Measurements from ENCODE around the gene LRFN2. TPM values are rescaled to one million over a fixed set of nuclear protein-coding genes. Genes with fewer than 3 reads are reported as not detected.

The LRFN2 gene
- total RNA-seq, 3 donors from 2014 or later (not counting 1 experiment from before 2014, with no cell fraction given): 3.0 to 3.6 (median 3.5) TPM

DNA sequence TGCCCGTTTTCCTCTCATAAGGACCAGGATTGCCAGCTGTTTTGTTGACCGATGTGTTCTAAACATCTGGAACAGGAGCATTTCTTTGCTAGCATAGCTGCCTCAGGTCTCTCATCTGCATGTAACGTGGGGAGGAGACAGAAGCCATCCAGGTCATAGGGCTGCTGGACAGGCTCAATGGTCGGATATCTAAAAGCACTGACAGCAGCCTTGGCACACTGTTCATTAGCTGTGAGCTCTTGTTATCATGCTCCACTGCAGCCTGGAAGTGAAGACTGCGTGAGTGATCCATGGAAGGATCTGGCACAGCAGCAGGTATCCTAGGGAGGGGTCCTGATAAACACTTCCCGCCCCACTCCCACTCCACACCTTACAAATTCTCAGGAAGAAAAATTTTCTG, 175.3 kb downstream of the LRFN2 start:
- Mint-ChIP-seq H3K36me3 (no peaks in the 10 kb centered on the region), H3K4me1 (peaks cover 49 to 62% of the 10 kb centered on the region in 2 donors), H3K27ac (peak overlapping the region; percentile 61 to 95), H3K9me3 (no peaks in the 10 kb centered on the region), H3K27me3 (ENCODE audit: low read depth in 2 of 2) (no peaks in the 10 kb centered on the region), H3K4me3 (no peak overlapping the region)
- Histone ChIP-seq H3K9me3 (ENCODE audit: control insufficient read depth, insufficient read depth, low read length) (no peaks in the 10 kb centered on the region), H3K4me1 (ENCODE audit: control insufficient read depth, insufficient read depth, low read length) (peaks cover 27% of the 10 kb centered on the region), H3K27ac (ENCODE audit: low read length) (no peak overlapping the region), H3K4me3 (ENCODE audit: low read length) (no peak overlapping the region), H3K36me3 (ENCODE audit: control insufficient read depth, insufficient read depth, low read length) (no peaks in the 10 kb centered on the region), H3K27me3 (ENCODE audit: control insufficient read depth, insufficient read depth, low read length) (no peaks in the 10 kb centered on the region)
- intact Hi-C loops (cut with micrococcal nuclease): no loop called here
- ATAC-seq: no peak
- TF ChIP-seq, protein P1, sequence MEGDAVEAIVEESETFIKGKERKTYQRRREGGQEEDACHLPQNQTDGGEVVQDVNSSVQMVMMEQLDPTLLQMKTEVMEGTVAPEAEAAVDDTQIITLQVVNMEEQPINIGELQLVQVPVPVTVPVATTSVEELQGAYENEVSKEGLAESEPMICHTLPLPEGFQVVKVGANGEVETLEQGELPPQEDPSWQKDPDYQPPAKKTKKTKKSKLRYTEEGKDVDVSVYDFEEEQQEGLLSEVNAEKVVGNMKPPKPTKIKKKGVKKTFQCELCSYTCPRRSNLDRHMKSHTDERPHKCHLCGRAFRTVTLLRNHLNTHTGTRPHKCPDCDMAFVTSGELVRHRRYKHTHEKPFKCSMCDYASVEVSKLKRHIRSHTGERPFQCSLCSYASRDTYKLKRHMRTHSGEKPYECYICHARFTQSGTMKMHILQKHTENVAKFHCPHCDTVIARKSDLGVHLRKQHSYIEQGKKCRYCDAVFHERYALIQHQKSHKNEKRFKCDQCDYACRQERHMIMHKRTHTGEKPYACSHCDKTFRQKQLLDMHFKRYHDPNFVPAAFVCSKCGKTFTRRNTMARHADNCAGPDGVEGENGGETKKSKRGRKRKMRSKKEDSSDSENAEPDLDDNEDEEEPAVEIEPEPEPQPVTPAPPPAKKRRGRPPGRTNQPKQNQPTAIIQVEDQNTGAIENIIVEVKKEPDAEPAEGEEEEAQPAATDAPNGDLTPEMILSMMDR (IDR thresholded peaks at IDR 0.05): no peak
- WGBS (ENCODE audit: insufficient coverage): 84% methylated on average over 6 of the region's 6 CpGs
- DNase-seq: no peak

GRCh38 chr6:40410821-40411220, 176.3 kb downstream of the LRFN2 start:
- no peak overlapping the region for H3K27ac ChIP-seq (ENCODE audit: low read length)
- intact Hi-C loops (cut with micrococcal nuclease): no loop called here
- DNase-seq (no peak), ATAC-seq (no peak)
- no peaks in the 10 kb centered on the region for H3K36me3 ChIP-seq (ENCODE audit: control insufficient read depth, insufficient read depth, low read length)
- H3K4me1 Mint-ChIP-seq: peaks cover 58 to 73% of the 10 kb centered on the region in 2 donors
- peak overlapping the region; percentile 75 to 95 for H3K27ac Mint-ChIP-seq
- WGBS (ENCODE audit: insufficient coverage): 83% methylated on average over 1 of the region's 1 CpG
- H3K4me3 Mint-ChIP-seq: no peak overlapping the region
- H3K27me3 Mint-ChIP-seq (ENCODE audit: low read depth in 2 of 2): no peaks in the 10 kb centered on the region
- no peaks in the 10 kb centered on the region for H3K36me3 Mint-ChIP-seq
- peaks cover 33% of the 10 kb centered on the region for H3K4me1 ChIP-seq (ENCODE audit: control insufficient read depth, insufficient read depth, low read length)
- H3K9me3 Mint-ChIP-seq: no peaks in the 10 kb centered on the region
- no peak overlapping the region for H3K4me3 ChIP-seq (ENCODE audit: low read length)
- no peaks in the 10 kb centered on the region for H3K27me3 ChIP-seq (ENCODE audit: control insufficient read depth, insufficient read depth, low read length)
- TF ChIP-seq, protein P1 (IDR thresholded peaks at IDR 0.05): no peak
- H3K9me3 ChIP-seq (ENCODE audit: control insufficient read depth, insufficient read depth, low read length): no peaks in the 10 kb centered on the region

GRCh38 chr6:40409716-40410397, 177.3 kb downstream of the LRFN2 start:
- intact Hi-C loops (cut with micrococcal nuclease): loop anchor here (2.0 to 5.0 kb wide), 4 partner anchors 27 to 69 kb away; no protein-coding TSS in a partner anchor
- WGBS (ENCODE audit: insufficient coverage): 64% methylated on average over 9 of the region's 9 CpGs

More at GRCh38 chr6:40409716-40410397, 177.3 kb downstream of the LRFN2 start:
- H3K27me3 ChIP-seq (ENCODE audit: control insufficient read depth, insufficient read depth, low read length): no peaks in the 10 kb centered on the region
- H3K36me3 ChIP-seq (ENCODE audit: control insufficient read depth, insufficient read depth, low read length): no peaks in the 10 kb centered on the region
- no peaks in the 10 kb centered on the region for H3K9me3 ChIP-seq (ENCODE audit: control insufficient read depth, insufficient read depth, low read length)
- H3K27ac ChIP-seq (ENCODE audit: low read length): peak overlapping the region; percentile 61
- ATAC-seq (peak in 1 of 3 donors; percentile 17), DNase-seq (no peak)
- Mint-ChIP-seq H3K4me3 (peak overlapping the region; percentile 61), H3K9me3 (no peaks in the 10 kb centered on the region), H3K4me1 (peaks cover 64 to 82% of the 10 kb centered on the region in 2 donors), H3K27me3 (ENCODE audit: low read depth in 2 of 2) (no peaks in the 10 kb centered on the region), H3K27ac (peak overlapping the region; percentile 90 to 95), H3K36me3 (no peaks in the 10 kb centered on the region)
- TF ChIP-seq, protein P1 (IDR thresholded peaks at IDR 0.05): no peak
- no peak overlapping the region for H3K4me3 ChIP-seq (ENCODE audit: low read length)
- peaks cover 33% of the 10 kb centered on the region for H3K4me1 ChIP-seq (ENCODE audit: control insufficient read depth, insufficient read depth, low read length)

Data from natural killer cell (primary cell).